Measurements from ENCODE around the gene SCYL2. TPM values are rescaled to one million over a fixed set of nuclear protein-coding genes. Genes with fewer than 3 reads are reported as not detected.
A peak's percentile ranks its signal among the peaks of the same experiment; 100 is the strongest.

The SCYL2 gene
- total and polyA plus RNA-seq, 10 of the 15 experiments (the other 5 are each of a cell fraction or from before 2014, with no cell fraction given), result 5.4 to 34.3 (median 26.9) TPM

DNA sequence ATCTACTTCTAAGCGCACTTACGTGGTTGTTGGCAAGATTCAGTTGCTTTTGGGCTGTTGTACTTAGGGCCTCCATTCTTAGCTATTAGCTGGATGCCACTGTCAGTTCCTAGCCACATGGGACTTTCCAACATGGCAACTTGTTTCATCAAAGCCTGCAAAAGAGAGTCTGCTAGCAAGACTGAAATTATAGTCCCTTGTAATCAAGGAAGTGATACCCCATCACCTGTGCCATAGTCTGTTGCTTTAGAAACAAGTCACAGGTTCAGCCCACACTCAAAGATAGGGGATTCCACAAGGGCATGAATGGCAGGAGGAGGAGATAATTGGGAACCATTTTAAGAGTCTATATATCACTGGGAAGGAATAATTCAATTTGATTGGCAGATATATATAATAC, 62.8 kb downstream of the SCYL2 start (continued):
- TF ChIP-seq, protein P1, sequence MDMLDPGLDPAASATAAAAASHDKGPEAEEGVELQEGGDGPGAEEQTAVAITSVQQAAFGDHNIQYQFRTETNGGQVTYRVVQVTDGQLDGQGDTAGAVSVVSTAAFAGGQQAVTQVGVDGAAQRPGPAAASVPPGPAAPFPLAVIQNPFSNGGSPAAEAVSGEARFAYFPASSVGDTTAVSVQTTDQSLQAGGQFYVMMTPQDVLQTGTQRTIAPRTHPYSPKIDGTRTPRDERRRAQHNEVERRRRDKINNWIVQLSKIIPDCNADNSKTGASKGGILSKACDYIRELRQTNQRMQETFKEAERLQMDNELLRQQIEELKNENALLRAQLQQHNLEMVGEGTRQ (IDR thresholded peaks at IDR 0.05; ENCODE audit: borderline replicate concordance, low read depth, low read length), result no peak; the same call in 1 of the 2 replicates
- no peak for TF ChIP-seq ZNF207 (IDR thresholded peaks at IDR 0.05; ENCODE audit: borderline replicate concordance)
- TF ChIP-seq ZNF274 (IDR thresholded peaks at IDR 0.05; ENCODE audit: insufficient read depth, insufficient read length), result no peak
- TF ChIP-seq, protein P2, sequence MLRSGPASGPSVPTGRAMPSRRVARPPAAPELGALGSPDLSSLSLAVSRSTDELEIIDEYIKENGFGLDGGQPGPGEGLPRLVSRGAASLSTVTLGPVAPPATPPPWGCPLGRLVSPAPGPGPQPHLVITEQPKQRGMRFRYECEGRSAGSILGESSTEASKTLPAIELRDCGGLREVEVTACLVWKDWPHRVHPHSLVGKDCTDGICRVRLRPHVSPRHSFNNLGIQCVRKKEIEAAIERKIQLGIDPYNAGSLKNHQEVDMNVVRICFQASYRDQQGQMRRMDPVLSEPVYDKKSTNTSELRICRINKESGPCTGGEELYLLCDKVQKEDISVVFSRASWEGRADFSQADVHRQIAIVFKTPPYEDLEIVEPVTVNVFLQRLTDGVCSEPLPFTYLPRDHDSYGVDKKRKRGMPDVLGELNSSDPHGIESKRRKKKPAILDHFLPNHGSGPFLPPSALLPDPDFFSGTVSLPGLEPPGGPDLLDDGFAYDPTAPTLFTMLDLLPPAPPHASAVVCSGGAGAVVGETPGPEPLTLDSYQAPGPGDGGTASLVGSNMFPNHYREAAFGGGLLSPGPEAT (IDR thresholded peaks at IDR 0.05; ENCODE audit: low read depth), result peak; percentile 93
- 0 out of 2 replicates have a peak, but pooled peaks have one; percentile 7 for TF ChIP-seq SMARCA5 (IDR thresholded peaks at IDR 0.05)
- TF ChIP-seq, protein P3, sequence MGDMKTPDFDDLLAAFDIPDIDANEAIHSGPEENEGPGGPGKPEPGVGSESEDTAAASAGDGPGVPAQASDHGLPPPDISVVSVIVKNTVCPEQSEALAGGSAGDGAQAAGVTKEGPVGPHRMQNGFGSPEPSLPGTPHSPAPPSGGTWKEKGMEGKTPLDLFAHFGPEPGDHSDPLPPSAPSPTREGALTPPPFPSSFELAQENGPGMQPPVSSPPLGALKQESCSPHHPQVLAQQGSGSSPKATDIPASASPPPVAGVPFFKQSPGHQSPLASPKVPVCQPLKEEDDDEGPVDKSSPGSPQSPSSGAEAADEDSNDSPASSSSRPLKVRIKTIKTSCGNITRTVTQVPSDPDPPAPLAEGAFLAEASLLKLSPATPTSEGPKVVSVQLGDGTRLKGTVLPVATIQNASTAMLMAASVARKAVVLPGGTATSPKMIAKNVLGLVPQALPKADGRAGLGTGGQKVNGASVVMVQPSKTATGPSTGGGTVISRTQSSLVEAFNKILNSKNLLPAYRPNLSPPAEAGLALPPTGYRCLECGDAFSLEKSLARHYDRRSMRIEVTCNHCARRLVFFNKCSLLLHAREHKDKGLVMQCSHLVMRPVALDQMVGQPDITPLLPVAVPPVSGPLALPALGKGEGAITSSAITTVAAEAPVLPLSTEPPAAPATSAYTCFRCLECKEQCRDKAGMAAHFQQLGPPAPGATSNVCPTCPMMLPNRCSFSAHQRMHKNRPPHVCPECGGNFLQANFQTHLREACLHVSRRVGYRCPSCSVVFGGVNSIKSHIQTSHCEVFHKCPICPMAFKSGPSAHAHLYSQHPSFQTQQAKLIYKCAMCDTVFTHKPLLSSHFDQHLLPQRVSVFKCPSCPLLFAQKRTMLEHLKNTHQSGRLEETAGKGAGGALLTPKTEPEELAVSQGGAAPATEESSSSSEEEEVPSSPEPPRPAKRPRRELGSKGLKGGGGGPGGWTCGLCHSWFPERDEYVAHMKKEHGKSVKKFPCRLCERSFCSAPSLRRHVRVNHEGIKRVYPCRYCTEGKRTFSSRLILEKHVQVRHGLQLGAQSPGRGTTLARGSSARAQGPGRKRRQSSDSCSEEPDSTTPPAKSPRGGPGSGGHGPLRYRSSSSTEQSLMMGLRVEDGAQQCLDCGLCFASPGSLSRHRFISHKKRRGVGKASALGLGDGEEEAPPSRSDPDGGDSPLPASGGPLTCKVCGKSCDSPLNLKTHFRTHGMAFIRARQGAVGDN (IDR thresholded peaks at IDR 0.05), result peak; percentile 89; the same call in 1 of the 2 replicates
- TF ChIP-seq EP300 (IDR thresholded peaks at IDR 0.05; ENCODE audit: borderline replicate concordance in 1 of 2, control insufficient read depth in 1 of 2, low read depth in 2 of 2, low read length in 2 of 2), result peak in 1 of 2 experiments; percentile 53; a peak in 2 of 4 replicates
- no peak for TF ChIP-seq JUNB (IDR thresholded peaks at IDR 0.05)
- TF ChIP-seq POLR2AphosphoS5 (IDR thresholded peaks at IDR 0.05; ENCODE audit: low read length), result peak; percentile 46; the same call in 1 of the 2 replicates
- TF ChIP-seq CHD4 (IDR thresholded peaks at IDR 0.05), result no peak
- TF ChIP-seq CREM (IDR thresholded peaks at IDR 0.05; ENCODE audit: low read depth), result 0 out of 2 replicates have a peak, but pooled peaks have one; percentile 10
- TF ChIP-seq YY1 (IDR thresholded peaks at IDR 0.05; ENCODE audit: low read depth, low read length), result peak; percentile 73
- peak; percentile 61 for TF ChIP-seq RELA (IDR thresholded peaks at IDR 0.05; ENCODE audit: borderline replicate concordance, partially characterized antibody)
- peak; percentile 74; the same call in 1 of the 2 replicates for TF ChIP-seq DPF2 (IDR thresholded peaks at IDR 0.05)
- TF ChIP-seq EED (IDR thresholded peaks at IDR 0.05; ENCODE audit: low read depth), result no peak
- no peak for TF ChIP-seq MEF2B (IDR thresholded peaks at IDR 0.05; ENCODE audit: partially characterized antibody, poor library complexity, severe bottlenecking)
- TF ChIP-seq IKZF1 (conservative IDR thresholded peaks at IDR 0.05), result 0 out of 2 replicates have a peak, but pooled peaks have one; percentile 50
- TF ChIP-seq SPI1 (IDR thresholded peaks at IDR 0.05; ENCODE audit: borderline replicate concordance, insufficient read depth, low read depth, low read length), result peak; percentile 89
- 0 out of 2 replicates have a peak, but pooled peaks have one; percentile 16 for TF ChIP-seq ATF7 (IDR thresholded peaks at IDR 0.05; ENCODE audit: low read depth)
- TF ChIP-seq, protein P4, sequence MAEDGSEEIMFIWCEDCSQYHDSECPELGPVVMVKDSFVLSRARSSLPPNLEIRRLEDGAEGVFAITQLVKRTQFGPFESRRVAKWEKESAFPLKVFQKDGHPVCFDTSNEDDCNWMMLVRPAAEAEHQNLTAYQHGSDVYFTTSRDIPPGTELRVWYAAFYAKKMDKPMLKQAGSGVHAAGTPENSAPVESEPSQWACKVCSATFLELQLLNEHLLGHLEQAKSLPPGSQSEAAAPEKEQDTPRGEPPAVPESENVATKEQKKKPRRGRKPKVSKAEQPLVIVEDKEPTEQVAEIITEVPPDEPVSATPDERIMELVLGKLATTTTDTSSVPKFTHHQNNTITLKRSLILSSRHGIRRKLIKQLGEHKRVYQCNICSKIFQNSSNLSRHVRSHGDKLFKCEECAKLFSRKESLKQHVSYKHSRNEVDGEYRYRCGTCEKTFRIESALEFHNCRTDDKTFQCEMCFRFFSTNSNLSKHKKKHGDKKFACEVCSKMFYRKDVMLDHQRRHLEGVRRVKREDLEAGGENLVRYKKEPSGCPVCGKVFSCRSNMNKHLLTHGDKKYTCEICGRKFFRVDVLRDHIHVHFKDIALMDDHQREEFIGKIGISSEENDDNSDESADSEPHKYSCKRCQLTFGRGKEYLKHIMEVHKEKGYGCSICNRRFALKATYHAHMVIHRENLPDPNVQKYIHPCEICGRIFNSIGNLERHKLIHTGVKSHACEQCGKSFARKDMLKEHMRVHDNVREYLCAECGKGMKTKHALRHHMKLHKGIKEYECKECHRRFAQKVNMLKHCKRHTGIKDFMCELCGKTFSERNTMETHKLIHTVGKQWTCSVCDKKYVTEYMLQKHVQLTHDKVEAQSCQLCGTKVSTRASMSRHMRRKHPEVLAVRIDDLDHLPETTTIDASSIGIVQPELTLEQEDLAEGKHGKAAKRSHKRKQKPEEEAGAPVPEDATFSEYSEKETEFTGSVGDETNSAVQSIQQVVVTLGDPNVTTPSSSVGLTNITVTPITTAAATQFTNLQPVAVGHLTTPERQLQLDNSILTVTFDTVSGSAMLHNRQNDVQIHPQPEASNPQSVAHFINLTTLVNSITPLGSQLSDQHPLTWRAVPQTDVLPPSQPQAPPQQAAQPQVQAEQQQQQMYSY (CRISPR knock-in tag; IDR thresholded peaks at IDR 0.05), result no peak
- TF ChIP-seq PAX5 (IDR thresholded peaks at IDR 0.05; ENCODE audit: borderline replicate concordance, low read depth, low read length), result no peak

All from GM12878 (cell line).